PC-3 (cell line): ENCODE results near the gene AP3B2.
"Not testable (repeated sequence)": the region's sequence is repeated elsewhere in the genome, so short reads cannot be mapped to it uniquely, and the experiment has no call there.

Source experiments
- EZH2phosphoT487 ChIP-seq: fragments of 300-600 bp; sonication (generic); IDR thresholded peaks from 2 replicates; pipeline ENCODE4 v1.6.1; 2018; ENCODE audit warnings: mild to moderate bottlenecking, antibody characterized with exemption, low read length, borderline replicate concordance
- TF ChIP-seq, protein P1 (sequence below): fragments of 300-600 bp; sonication (generic); conservative IDR thresholded peaks from 2 replicates; pipeline ENCODE4 v1.5.1; 2017; ENCODE audit warnings: antibody characterized with exemption, low read depth, mild to moderate bottlenecking, low read length

DNA sequence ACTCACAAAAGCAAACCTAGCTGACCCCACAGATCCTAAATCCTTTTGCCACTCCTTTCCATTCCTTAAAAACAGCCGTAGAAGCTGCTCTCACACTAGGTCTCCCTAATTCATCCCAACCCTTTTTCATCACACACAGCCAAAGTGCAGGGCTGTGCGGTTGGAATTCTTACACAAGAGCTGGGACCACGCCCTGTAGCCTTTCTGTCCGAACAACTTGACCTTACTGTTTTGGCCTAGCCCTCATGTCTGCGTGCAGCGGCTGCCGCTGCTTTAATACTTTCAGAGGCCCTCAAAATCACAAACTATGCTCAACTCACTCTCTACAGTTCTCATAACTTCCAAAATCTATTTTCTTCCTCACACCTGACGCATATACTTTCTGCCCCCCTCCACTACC lies 3.8 kb downstream of the AP3B2 start:
- TF ChIP-seq, protein P1, sequence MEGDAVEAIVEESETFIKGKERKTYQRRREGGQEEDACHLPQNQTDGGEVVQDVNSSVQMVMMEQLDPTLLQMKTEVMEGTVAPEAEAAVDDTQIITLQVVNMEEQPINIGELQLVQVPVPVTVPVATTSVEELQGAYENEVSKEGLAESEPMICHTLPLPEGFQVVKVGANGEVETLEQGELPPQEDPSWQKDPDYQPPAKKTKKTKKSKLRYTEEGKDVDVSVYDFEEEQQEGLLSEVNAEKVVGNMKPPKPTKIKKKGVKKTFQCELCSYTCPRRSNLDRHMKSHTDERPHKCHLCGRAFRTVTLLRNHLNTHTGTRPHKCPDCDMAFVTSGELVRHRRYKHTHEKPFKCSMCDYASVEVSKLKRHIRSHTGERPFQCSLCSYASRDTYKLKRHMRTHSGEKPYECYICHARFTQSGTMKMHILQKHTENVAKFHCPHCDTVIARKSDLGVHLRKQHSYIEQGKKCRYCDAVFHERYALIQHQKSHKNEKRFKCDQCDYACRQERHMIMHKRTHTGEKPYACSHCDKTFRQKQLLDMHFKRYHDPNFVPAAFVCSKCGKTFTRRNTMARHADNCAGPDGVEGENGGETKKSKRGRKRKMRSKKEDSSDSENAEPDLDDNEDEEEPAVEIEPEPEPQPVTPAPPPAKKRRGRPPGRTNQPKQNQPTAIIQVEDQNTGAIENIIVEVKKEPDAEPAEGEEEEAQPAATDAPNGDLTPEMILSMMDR, result not testable (repeated sequence)
- not testable (repeated sequence) for TF ChIP-seq EZH2phosphoT487
